Karpas-422 (cell line): ENCODE data around the gene CFAP100. TPM values are rescaled to one million over a fixed set of nuclear protein-coding genes. Genes with fewer than 3 reads are reported as not detected.
A peak's percentile ranks its signal among the peaks of the same experiment; 100 is the strongest.

Source experiments
- DNase-seq: peaks from one replicate; pipeline ENCODE4 v3.0.0-alpha.2; 2015
- H2AFZ ChIP-seq: fragments of 200-600 bp; sonication (generic); 2 replicates; pipeline ENCODE4 v1.6.1; 2014; ENCODE audit warnings: antibody characterized with exemption, low read length, mixed read lengths
- H3K27ac ChIP-seq: fragments of 200-600 bp; sonication (generic); 2 replicates; pipeline ENCODE4 v1.5.1; 2014; ENCODE audit warnings: mild to moderate bottlenecking, low read length, moderate library complexity
- H3K27me3 ChIP-seq: fragments of 200-600 bp; sonication (generic); 2 replicates; pipeline ENCODE4 v1.6.1; 2014; ENCODE audit warnings: low read length, mixed read lengths
- H3K36me3 ChIP-seq: fragments of 200-600 bp; sonication (generic); 2 replicates; pipeline ENCODE4 v1.6.1; 2014; ENCODE audit warnings: low read length, mixed read lengths; ENCODE audit not compliant: insufficient read depth
- H3K4me1 ChIP-seq: fragments of 200-600 bp; sonication (generic); 2 replicates; pipeline ENCODE4 v1.6.1; 2014; ENCODE audit warnings: mild to moderate bottlenecking, low read length, mixed read lengths
- H3K4me2 ChIP-seq: fragments of 200-600 bp; sonication (generic); 2 replicates; pipeline ENCODE4 v1.6.1; 2014; ENCODE audit warnings: low read length, low read depth, mild to moderate bottlenecking; ENCODE audit not compliant: poor library complexity, severe bottlenecking
- H3K4me3 ChIP-seq: fragments of 200-600 bp; sonication (generic); 2 replicates; pipeline ENCODE4 v1.5.1; 2014; ENCODE audit warnings: mild to moderate bottlenecking, antibody characterized with exemption, low read length, mixed read lengths
- H3K79me2 ChIP-seq: fragments of 200-600 bp; sonication (generic); 2 replicates; pipeline ENCODE4 v1.6.1; 2014; ENCODE audit warnings: mild to moderate bottlenecking, low read length, mixed read lengths
- H3K9ac ChIP-seq: fragments of 200-600 bp; sonication (generic); 2 replicates; pipeline ENCODE4 v1.6.0; 2014; ENCODE audit warnings: low read length
- H3K9me2 ChIP-seq: fragments of 200-600 bp; sonication (generic), shearing (Covaris generic); replicated peaks from 2 replicates; pipeline ENCODE4 v1.6.0; 2014; ENCODE audit warnings: mild to moderate bottlenecking, low read length, moderate library complexity; ENCODE audit not compliant: insufficient read depth
- H3K9me3 ChIP-seq: fragments of 300-700, 200-600 bp; sonication (generic); 2 replicates; pipeline ENCODE4 v1.6.1; 2014; ENCODE audit warnings: low read length, mixed read lengths
- H4K20me1 ChIP-seq: fragments of 200-600 bp; sonication (generic); 2 replicates; pipeline ENCODE4 v1.6.1; 2014; ENCODE audit warnings: mild to moderate bottlenecking, antibody characterized with exemption, low read length, low read depth; ENCODE audit not compliant: insufficient read depth
- total RNA-seq: library from RNA; depleted of rRNA; stranded (reverse); fragments of >200 nt; shearing (Covaris generic); gene quantifications from 2 replicates; pipeline ENCODE4 v1.2.3, GENCODE V29; 2014; ENCODE audit warnings: low replicate concordance

CFAP100 gene
- total RNA-seq, 1 experiment from 2014 or later: not detected

DNA sequence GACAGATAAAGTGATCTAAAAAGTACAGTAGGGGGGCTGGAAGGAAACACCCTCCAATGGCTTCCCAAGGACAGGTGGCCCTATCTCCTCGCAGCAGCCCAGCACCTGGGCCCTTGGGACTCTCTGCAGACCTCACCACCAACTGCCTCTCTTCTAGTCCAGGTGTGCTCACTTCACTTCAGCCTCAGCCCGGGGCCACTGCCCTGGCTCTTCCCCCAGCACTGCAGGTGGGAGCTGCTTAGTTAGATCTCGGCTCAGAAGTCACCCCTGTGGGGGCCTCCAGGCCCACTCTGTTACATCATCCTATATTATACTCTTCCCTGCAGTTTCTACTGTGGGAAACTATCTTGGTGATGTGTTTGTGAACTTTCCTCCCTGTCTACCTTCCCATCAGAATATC, 39.5 kb upstream of the CFAP100 start:
- Histone ChIP-seq H3K27me3 (no peaks in the 10 kb centered on the region), H2AFZ (no peak overlapping the region), H3K79me2 (no peaks in the 10 kb centered on the region), H3K4me3 (no peak overlapping the region), H3K9me3 (no peaks in the 10 kb centered on the region), H3K9ac (no peak overlapping the region), H3K9me2 (no peaks in the 10 kb centered on the region), H3K36me3 (no peaks in the 10 kb centered on the region), H4K20me1 (no peaks in the 10 kb centered on the region), H3K4me2 (no peak overlapping the region), H3K4me1 (no peaks in the 10 kb centered on the region), H3K27ac (no peak overlapping the region)
- no peak for DNase-seq

DNA sequence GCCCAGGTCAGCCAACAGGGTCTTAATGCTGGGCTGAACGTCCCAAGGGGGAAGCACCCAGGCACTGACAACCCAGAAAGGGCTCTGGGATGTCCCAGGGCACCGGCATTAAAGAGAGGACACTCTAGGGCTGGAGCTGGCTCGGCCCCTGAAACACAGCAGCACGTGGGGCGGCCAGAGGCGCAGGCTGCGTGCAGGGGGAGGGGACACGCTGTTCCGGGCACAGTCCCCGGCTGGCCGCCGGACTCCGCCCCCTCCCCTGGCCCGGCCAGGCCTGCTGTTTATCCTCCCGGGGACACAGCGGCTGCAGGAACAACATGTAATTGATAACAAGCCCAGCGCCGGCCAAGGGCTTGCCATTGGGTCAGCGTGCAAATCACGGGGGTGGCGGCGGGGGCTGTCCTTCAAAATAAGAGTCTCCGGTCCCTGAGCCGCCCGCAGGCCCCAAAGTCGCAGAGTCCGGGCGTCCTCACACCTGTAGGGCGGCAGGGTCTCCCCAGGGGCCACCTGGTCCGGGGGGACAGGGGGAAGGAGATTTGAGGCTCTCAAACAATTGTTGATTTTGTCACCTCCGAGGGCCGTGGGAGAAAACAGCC, 38.8 kb upstream of the CFAP100 start:
- H3K36me3 ChIP-seq: no peaks in the 10 kb centered on the region
- H3K9me3 ChIP-seq: no peaks in the 10 kb centered on the region
- H3K9me2 ChIP-seq: no peaks in the 10 kb centered on the region
- no peaks in the 10 kb centered on the region for H4K20me1 ChIP-seq
- DNase-seq: no peak
- no peak overlapping the region for H3K9ac ChIP-seq
- no peak overlapping the region for H3K27ac ChIP-seq
- H3K27me3 ChIP-seq: no peaks in the 10 kb centered on the region
- no peak overlapping the region for H3K4me2 ChIP-seq
- H3K4me3 ChIP-seq: no peak overlapping the region
- H3K79me2 ChIP-seq: no peaks in the 10 kb centered on the region
- no peaks in the 10 kb centered on the region for H3K4me1 ChIP-seq
- no peak overlapping the region for H2AFZ ChIP-seq

DNA sequence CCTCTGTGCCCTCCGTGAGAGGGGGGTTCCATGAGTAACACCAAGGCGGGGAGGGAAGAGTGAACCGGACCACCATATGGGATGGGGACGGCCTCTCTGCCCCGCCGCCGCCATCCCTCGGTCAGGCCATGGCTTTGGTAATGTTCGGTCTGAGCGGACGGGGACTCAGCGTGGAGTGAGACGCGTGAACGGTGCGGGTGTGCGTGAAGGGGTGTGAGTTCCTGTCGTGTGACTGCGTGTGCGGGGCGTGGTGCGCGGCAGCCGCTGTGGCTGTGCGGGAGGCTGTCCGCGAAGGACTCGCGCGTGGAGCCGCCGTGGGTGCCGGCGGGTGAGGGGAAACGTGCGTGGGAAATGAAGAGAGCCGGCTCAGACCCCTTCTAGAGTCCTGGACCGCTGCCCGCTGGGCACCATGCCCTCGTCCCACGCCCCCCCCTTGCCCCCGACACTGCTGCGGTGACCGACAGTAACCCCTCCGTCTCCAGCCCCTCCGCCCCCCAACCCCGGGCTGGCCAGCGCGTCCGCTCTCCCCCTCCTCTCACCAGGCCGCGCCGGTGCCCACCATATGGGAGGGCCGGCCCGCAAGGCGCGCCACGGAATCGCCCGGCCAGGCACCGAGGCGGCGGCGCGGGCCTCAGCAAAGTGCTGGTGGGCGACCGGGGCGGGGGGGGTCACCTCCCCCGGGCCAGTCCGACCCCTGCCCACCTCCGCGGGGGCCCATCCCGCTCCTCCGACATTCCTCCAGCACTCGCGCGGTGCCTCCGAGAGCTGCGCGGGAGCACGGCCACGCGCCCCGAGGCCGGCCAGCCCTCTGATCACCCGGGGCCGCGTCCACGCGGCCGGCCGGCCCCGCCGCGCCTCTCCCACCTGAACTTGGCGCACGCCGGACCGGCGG, 38.1 kb upstream of the CFAP100 start:
- no peak overlapping the region for H3K9ac ChIP-seq
- H3K36me3 ChIP-seq: no peaks in the 10 kb centered on the region
- no peaks in the 10 kb centered on the region for H3K27me3 ChIP-seq
- no peak overlapping the region for H3K4me2 ChIP-seq
- H3K79me2 ChIP-seq: no peaks in the 10 kb centered on the region
- DNase-seq: no peak
- no peak overlapping the region for H2AFZ ChIP-seq
- H3K27ac ChIP-seq: no peak overlapping the region
- H3K9me2 ChIP-seq: no peaks in the 10 kb centered on the region
- no peak overlapping the region for H3K4me3 ChIP-seq
- H4K20me1 ChIP-seq: no peaks in the 10 kb centered on the region
- no peaks in the 10 kb centered on the region for H3K9me3 ChIP-seq
- no peaks in the 10 kb centered on the region for H3K4me1 ChIP-seq

DNA sequence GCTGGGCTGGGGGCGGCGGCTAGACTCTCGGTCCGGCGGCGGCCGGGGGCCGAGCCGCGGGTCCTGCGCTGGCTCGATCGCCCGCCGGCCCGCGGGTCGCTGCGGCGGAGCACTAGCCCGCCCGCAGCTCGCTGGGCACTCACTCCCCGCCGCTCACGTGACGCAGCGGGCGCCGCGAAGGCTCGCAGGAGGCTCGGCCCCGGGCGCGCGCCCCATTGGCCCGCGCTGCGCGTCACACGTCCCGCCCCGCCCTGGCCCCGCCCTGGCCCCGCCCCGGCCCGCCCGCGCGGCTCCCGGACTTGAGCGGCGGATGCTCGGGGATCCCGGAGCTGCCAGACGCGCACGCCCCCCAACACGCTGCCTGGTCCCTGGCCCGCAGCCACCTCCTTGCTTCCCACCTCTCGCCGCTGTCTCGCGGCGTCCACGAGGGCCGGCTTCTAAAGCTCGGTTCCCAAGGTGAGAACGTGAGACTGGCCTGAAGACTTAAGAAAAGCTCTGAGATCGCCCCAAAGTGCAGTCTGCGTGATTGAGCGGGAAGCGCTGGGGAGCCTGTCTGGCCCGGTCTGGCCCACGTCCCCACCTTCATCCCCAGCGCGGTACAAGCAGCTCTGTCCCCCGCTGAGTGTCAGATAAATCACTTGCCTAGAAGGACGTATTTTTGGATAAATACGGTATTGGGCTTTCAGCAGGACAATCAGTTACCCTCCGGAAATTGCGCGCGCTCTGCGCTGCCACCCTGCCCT, 37.2 kb upstream of the CFAP100 start, which contains the start of gene KLF15:
TSS of gene KLF15 (minus strand) at position 114 of the 743 bp plus-strand sequence. CDS start 4,486 bp downstream, outside the sequence.
- Histone ChIP-seq H3K4me2 (no peak within 1 kb of the TSS), H3K27ac (no peak within 1 kb of the TSS), H3K9me2 (no peaks in the 10 kb centered on the region), H2AFZ (no peak within 1 kb of the TSS), H3K79me2 (no peaks in the 10 kb centered on the region), H3K9ac (no peak within 1 kb of the TSS), H3K4me1 (no peaks in the 10 kb centered on the region), H4K20me1 (no peaks in the 10 kb centered on the region), H3K27me3 (no peaks in the 10 kb centered on the region), H3K9me3 (no peaks in the 10 kb centered on the region), H3K4me3 (no peak within 1 kb of the TSS), H3K36me3 (no peaks in the 10 kb centered on the region)
- peak; percentile 61 for DNase-seq

DNA sequence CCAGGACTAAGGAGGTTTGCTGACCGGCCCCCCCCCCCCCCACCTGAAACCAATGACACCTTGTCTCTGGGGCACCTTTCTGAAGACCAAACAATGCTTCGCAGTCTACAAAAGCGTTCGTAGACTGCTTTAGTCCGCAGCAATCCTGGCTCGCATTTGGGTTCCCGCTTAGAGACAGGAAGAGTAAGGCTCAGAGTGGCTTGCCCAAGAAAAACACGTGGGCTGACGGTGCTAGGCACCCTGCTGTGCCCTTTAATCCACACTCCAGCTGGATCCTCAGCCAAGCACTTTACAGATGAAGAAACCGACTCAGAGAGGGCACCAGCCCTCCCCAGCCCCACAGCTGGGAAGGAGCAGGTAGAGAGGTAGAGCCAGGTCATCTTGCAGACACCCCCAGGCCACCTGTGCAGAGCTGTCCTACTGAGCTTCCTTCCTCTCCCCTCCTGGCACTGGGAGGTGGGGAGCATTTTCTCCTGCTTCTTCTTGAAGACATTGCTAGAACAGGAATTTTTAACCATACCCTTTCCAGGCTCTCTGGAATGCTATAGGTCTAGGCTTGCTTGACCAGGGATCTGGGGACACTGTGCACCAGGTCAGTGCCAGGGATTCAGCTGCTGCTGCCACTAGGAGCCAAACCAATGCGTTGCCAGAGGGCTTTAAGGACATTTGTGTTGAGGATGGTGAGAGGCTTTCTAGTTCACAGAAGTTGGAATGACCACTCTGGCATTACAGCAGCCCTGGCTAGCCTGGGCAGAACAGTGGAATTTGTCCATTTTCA, 36.5 kb upstream of the CFAP100 start:
- Histone ChIP-seq H4K20me1 (no peaks in the 10 kb centered on the region), H3K27ac (no peak overlapping the region), H3K9ac (no peak overlapping the region), H2AFZ (no peak overlapping the region), H3K27me3 (no peaks in the 10 kb centered on the region), H3K4me1 (no peaks in the 10 kb centered on the region), H3K79me2 (no peaks in the 10 kb centered on the region), H3K4me3 (no peak overlapping the region), H3K9me2 (no peaks in the 10 kb centered on the region), H3K4me2 (no peak overlapping the region), H3K9me3 (no peaks in the 10 kb centered on the region), H3K36me3 (no peaks in the 10 kb centered on the region)
- no peak for DNase-seq

DNA sequence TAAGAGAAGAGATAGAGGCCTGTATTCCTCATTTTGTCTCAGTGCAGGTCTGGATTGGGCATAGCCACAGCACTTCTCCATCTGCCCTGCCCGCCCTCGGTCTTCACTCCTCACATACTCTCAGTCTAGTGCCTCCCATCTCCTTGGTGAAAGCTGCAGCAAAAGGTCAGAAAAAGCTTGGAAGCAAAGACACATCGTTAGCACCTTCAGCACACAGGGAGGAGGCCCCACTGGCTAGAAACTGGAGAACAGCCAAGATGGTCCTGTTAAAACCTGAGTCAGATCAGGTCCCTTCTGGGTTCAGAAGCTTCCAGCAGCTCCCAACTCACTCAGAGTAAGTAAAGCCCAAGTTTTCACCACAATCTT, 35.9 kb upstream of the CFAP100 start:
- Histone ChIP-seq H3K27ac (no peak overlapping the region), H3K79me2 (no peaks in the 10 kb centered on the region), H3K9me2 (no peaks in the 10 kb centered on the region), H3K9ac (no peak overlapping the region), H2AFZ (no peak overlapping the region), H3K27me3 (no peaks in the 10 kb centered on the region), H3K36me3 (no peaks in the 10 kb centered on the region), H3K4me3 (no peak overlapping the region), H3K9me3 (no peaks in the 10 kb centered on the region), H3K4me2 (no peak overlapping the region), H3K4me1 (no peaks in the 10 kb centered on the region), H4K20me1 (no peaks in the 10 kb centered on the region)
- DNase-seq: no peak

DNA sequence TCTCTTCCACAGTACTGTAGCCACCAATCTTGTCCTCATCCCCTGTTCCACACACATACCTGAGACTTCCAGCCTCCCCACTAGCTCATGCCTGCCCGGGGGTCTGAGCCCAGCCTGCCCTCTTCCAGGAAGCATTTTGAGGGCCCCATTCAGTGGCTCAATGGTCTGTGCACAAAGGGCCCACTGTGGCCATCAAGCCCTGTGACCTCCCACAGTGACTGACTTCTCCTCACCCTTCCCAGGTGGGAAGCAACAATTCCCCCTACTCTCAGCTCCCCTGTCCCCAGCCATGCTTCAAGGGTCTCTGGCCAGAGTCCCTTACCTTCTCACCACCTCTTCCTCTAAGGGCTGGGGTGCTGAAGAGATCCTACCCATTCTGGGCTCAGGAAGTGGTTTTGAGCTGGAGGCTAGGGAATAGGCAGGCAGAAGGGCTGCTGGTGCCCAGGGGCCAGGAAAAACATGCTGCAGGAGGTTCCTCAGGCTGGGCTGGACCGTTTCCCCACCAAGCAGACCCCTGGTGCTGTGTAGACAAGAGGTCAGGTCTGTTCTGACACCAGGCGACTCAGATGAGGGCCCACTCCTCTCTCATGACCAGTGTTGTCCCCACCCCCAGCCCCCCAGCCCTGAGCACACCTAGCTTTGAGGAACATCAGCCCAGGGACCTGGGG, 34.5 kb upstream of the CFAP100 start:
- Histone ChIP-seq H3K27me3 (no peaks in the 10 kb centered on the region), H4K20me1 (no peaks in the 10 kb centered on the region), H2AFZ (no peak overlapping the region), H3K4me2 (no peak overlapping the region), H3K9me2 (no peaks in the 10 kb centered on the region), H3K4me3 (no peak overlapping the region), H3K27ac (no peak overlapping the region), H3K36me3 (no peaks in the 10 kb centered on the region), H3K4me1 (no peaks in the 10 kb centered on the region), H3K9me3 (no peaks in the 10 kb centered on the region), H3K79me2 (no peaks in the 10 kb centered on the region), H3K9ac (no peak overlapping the region)
- no peak for DNase-seq
